SJSA1 (cell line): Measurements from ENCODE around the gene DOCK9. TPM values are rescaled to one million over a fixed set of nuclear protein-coding genes. Genes with fewer than 3 reads are reported as not detected.

Source experiments
- DNase-seq, 2 experiments: peaks; one replicate each; pipeline ENCODE4 v3.0.0-alpha.2; 2015 to 2020; ENCODE audit warnings: low spot score in 2 of 2, low read depth in 1 of 2
- H3K27ac ChIP-seq: fragments of 250-450 bp; sonication (Bioruptor Pico); 2 replicates; pipeline ENCODE4 v1.5.1; 2020; ENCODE audit warnings: mild to moderate bottlenecking, moderate library complexity
- H3K27me3 ChIP-seq: fragments of 250-450 bp; sonication (Bioruptor Pico); replicated peaks from 2 replicates; pipeline ENCODE4 v1.5.1; 2020; ENCODE audit warnings: mild to moderate bottlenecking, moderate library complexity
- H3K36me3 ChIP-seq: fragments of 250-450 bp; sonication (Bioruptor Pico); 2 replicates; pipeline ENCODE4 v1.5.1; 2020; ENCODE audit warnings: mild to moderate bottlenecking
- H3K4me1 ChIP-seq: fragments of 250-450 bp; sonication (Bioruptor Pico); replicated peaks from 2 replicates; pipeline ENCODE4 v1.6.1; 2021; ENCODE audit warnings: mild to moderate bottlenecking
- H3K4me3 ChIP-seq: fragments of 250-450 bp; sonication (Bioruptor Pico); 2 replicates; pipeline ENCODE4 v1.5.1; 2020; ENCODE audit warnings: mild to moderate bottlenecking
- H3K9me3 ChIP-seq: fragments of 250-450 bp; sonication (Bioruptor Pico); replicated peaks from 2 replicates; pipeline ENCODE4 v1.5.1; 2020; ENCODE audit warnings: mild to moderate bottlenecking
- total RNA-seq: library from RNA; depleted of rRNA; stranded (reverse); fragments of >200 nt; shearing (Covaris generic); gene quantifications from 2 replicates; pipeline ENCODE4 v1.2.3, GENCODE V29; 2014

The DOCK9 gene
- total RNA-seq, 1 experiment from 2014 or later = 122 TPM

GRCh38 chr13:98792785-98793495, 184.9 kb downstream of the DOCK9 start:
- H3K27me3 ChIP-seq = no peaks in the 10 kb centered on the region
- peak in 1 of 2 experiments; percentile 64 for DNase-seq
- no peaks in the 10 kb centered on the region for H3K4me1 ChIP-seq
- no peak overlapping the region for H3K27ac ChIP-seq
- no peaks in the 10 kb centered on the region; the same call in 1 of the 2 replicates for H3K9me3 ChIP-seq
- no peak overlapping the region for H3K4me3 ChIP-seq
- peaks cover 31% of the 10 kb centered on the region for H3K36me3 ChIP-seq

- no peak overlapping the region for H3K27ac ChIP-seq
- no peaks in the 10 kb centered on the region; the same call in 1 of the 2 replicates for H3K9me3 ChIP-seq
- DNase-seq = peak in 1 of 2 experiments; percentile 56
- no peak overlapping the region for H3K4me3 ChIP-seq
- H3K4me1 ChIP-seq = no peaks in the 10 kb centered on the region
- H3K36me3 ChIP-seq = peaks cover 27% of the 10 kb centered on the region
- H3K27me3 ChIP-seq = no peaks in the 10 kb centered on the region
These were observed 185.5 kb downstream of the DOCK9 start for GRCh38 chr13:98792321-98792720.

GRCh38 chr13:98791611-98792010, 186.3 kb downstream of the DOCK9 start:
- H3K4me1 ChIP-seq = no peaks in the 10 kb centered on the region
- peaks cover 3% of the 10 kb centered on the region for H3K27me3 ChIP-seq
- H3K36me3 ChIP-seq = peaks cover 20% of the 10 kb centered on the region
- no peaks in the 10 kb centered on the region; the same call in 1 of the 2 replicates for H3K9me3 ChIP-seq
- H3K27ac ChIP-seq = no peak overlapping the region
- DNase-seq = peak in 1 of 2 experiments; percentile 56
- no peak overlapping the region for H3K4me3 ChIP-seq

- H3K4me1 ChIP-seq = no peaks in the 10 kb centered on the region
- no peak for DNase-seq
- no peak overlapping the region for H3K27ac ChIP-seq
- no peaks in the 10 kb centered on the region; the same call in 1 of the 2 replicates for H3K36me3 ChIP-seq
- no peak overlapping the region for H3K4me3 ChIP-seq
- H3K27me3 ChIP-seq = peaks cover 21% of the 10 kb centered on the region
- peaks cover 10% of the 10 kb centered on the region; the same call in 1 of the 2 replicates for H3K9me3 ChIP-seq
These were observed 189.9 kb downstream of the DOCK9 start for GRCh38 chr13:98787996-98788395.

GRCh38 chr13:98787173-98787572, 190.7 kb downstream of the DOCK9 start:
- peaks cover 10% of the 10 kb centered on the region; the same call in 1 of the 2 replicates for H3K9me3 ChIP-seq
- no peaks in the 10 kb centered on the region for H3K36me3 ChIP-seq
- peaks cover 27% of the 10 kb centered on the region for H3K27me3 ChIP-seq
- no peak overlapping the region for H3K4me3 ChIP-seq
- H3K27ac ChIP-seq = no peak overlapping the region
- DNase-seq = no peak
- no peaks in the 10 kb centered on the region for H3K4me1 ChIP-seq

GRCh38 chr13:98786023-98786422, 191.8 kb downstream of the DOCK9 start:
- no peak for DNase-seq

GRCh38 chr13:98785405-98785804, 192.5 kb downstream of the DOCK9 start:
- no peaks in the 10 kb centered on the region for H3K4me1 ChIP-seq
- H3K4me3 ChIP-seq = no peak overlapping the region
- H3K27ac ChIP-seq = no peak overlapping the region
- DNase-seq = no peak
- peaks cover 19% of the 10 kb centered on the region for H3K9me3 ChIP-seq
- H3K36me3 ChIP-seq = no peaks in the 10 kb centered on the region
- H3K27me3 ChIP-seq = peaks cover 27% of the 10 kb centered on the region

More at GRCh38 chr13:98786023-98786422, 191.8 kb downstream of the DOCK9 start:
- no peaks in the 10 kb centered on the region for H3K36me3 ChIP-seq
- H3K27me3 ChIP-seq = peaks cover 27% of the 10 kb centered on the region
- no peak overlapping the region for H3K27ac ChIP-seq
- peaks cover 12% of the 10 kb centered on the region for H3K9me3 ChIP-seq
- H3K4me1 ChIP-seq = no peaks in the 10 kb centered on the region
- H3K4me3 ChIP-seq = no peak overlapping the region

- no peaks in the 10 kb centered on the region for H3K36me3 ChIP-seq
- H3K4me1 ChIP-seq = no peaks in the 10 kb centered on the region
- no peak overlapping the region for H3K27ac ChIP-seq
- H3K27me3 ChIP-seq = peaks cover 27% of the 10 kb centered on the region
- peaks cover 19% of the 10 kb centered on the region for H3K9me3 ChIP-seq
- DNase-seq = no peak
- H3K4me3 ChIP-seq = no peak overlapping the region
These were observed 193.2 kb downstream of the DOCK9 start for GRCh38 chr13:98784666-98785065.

GRCh38 chr13:98783856-98784478, 193.9 kb downstream of the DOCK9 start:
- no peak for DNase-seq
- Histone ChIP-seq H3K27ac (no peak overlapping the region), H3K36me3 (no peaks in the 10 kb centered on the region), H3K9me3 (peaks cover 19% of the 10 kb centered on the region), H3K4me1 (peaks cover under 1% of the 10 kb centered on the region), H3K27me3 (peaks cover 27% of the 10 kb centered on the region), H3K4me3 (no peak overlapping the region)

- no peak overlapping the region for H3K4me3 ChIP-seq
- H3K27ac ChIP-seq = no peak overlapping the region
- H3K36me3 ChIP-seq = no peaks in the 10 kb centered on the region
- H3K9me3 ChIP-seq = peaks cover 19% of the 10 kb centered on the region
- no peak for DNase-seq
- peaks cover 27% of the 10 kb centered on the region for H3K27me3 ChIP-seq
- H3K4me1 ChIP-seq = peaks cover 7% of the 10 kb centered on the region
These were observed 195.2 kb downstream of the DOCK9 start for GRCh38 chr13:98782654-98783053.

- peaks cover 19% of the 10 kb centered on the region for H3K9me3 ChIP-seq
- peaks cover 7% of the 10 kb centered on the region for H3K4me1 ChIP-seq
- H3K4me3 ChIP-seq = no peak overlapping the region
- no peak for DNase-seq
- H3K27ac ChIP-seq = no peak overlapping the region
- no peaks in the 10 kb centered on the region for H3K36me3 ChIP-seq
- H3K27me3 ChIP-seq = peaks cover 26% of the 10 kb centered on the region
These were observed 196.0 kb downstream of the DOCK9 start for GRCh38 chr13:98781905-98782304.

- Histone ChIP-seq H3K4me1 (peaks cover 7% of the 10 kb centered on the region), H3K27me3 (peaks cover 22% of the 10 kb centered on the region), H3K9me3 (peaks cover 19% of the 10 kb centered on the region), H3K4me3 (no peak overlapping the region), H3K27ac (no peak overlapping the region), H3K36me3 (no peaks in the 10 kb centered on the region)
- no peak for DNase-seq
These were observed 196.4 kb downstream of the DOCK9 start for GRCh38 chr13:98781470-98781869.

GRCh38 chr13:98781045-98781444, 196.8 kb downstream of the DOCK9 start:
- no peak for DNase-seq
- Histone ChIP-seq H3K36me3 (no peaks in the 10 kb centered on the region), H3K27ac (no peak overlapping the region), H3K9me3 (peaks cover 19% of the 10 kb centered on the region), H3K27me3 (peaks cover 18% of the 10 kb centered on the region), H3K4me1 (peaks cover 11% of the 10 kb centered on the region), H3K4me3 (no peak overlapping the region)

- DNase-seq = no peak
- Histone ChIP-seq H3K9me3 (peaks cover 19% of the 10 kb centered on the region), H3K27ac (no peak overlapping the region), H3K4me3 (no peak overlapping the region), H3K36me3 (no peaks in the 10 kb centered on the region), H3K27me3 (peaks cover 12% of the 10 kb centered on the region; the same call in 1 of the 2 replicates), H3K4me1 (peaks cover 15% of the 10 kb centered on the region)
These were observed 197.4 kb downstream of the DOCK9 start for GRCh38 chr13:98780451-98780850.
